GM19023 (cell line): Measurements from ENCODE around the gene SATB2.

Experiments
- ATAC-seq: cut with Tn5 transposase; IDR thresholded peaks from one replicate; pipeline ENCODE4 v1.9.1; 2021; ENCODE audit warnings: mild to moderate bottlenecking, moderate library complexity; ENCODE audit not compliant: unreplicated experiment

SATB2 gene

DNA sequence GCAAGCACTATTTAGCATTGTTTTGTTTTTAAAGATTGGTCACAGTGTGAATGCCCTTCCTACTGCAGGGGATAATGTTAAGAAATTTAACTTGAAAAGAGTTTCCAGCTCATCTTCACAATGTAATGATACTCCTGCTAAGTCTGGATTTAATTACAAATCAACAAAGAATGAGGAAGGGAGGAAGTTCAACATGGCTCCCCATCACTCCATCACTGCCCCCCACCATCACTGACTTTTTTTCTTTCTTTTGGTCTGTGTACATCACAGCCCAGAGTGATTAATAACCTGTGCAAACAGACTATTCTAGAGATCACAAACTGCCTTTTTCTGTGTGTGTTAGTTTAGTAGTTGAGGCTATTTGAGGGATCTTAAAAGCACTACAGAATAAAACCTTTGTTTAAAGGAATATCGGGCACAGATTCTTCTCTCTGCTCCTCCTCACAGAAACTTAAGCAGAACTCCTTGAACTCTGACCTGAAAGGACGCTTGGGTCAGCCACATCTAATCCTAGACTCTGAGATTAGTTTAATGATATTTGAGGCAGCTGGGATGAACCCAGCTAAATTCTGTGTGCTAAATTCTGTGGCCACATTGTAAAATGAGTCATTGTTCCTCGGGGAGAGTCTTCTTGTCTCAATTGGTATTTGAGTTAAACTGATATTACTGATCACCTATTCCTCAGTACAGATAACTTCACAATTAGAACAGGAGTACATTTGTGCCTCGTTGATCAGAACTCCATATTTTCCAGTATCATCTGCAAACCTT, 47.8 kb downstream of the SATB2 start:
- no peak for ATAC-seq

DNA sequence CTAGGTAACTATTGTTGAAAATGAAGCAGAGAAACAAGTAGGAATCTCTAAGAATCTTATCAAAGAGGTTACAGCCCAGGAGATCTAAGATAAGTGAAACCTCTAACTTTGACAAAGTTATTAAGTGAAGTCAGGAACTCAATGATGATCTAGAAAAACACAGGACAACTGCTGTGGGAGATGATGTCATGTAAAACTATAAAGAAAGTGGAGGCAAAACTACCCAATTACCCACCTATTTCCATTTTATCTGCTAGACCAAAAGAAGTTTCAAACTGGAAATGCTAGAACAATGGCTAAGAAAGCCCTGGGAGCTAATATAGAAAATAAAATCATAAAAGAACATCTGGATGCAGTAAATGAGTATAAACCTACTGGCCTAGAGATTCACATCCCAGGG, 50.3 kb downstream of the SATB2 start:
- no peak for ATAC-seq

DNA sequence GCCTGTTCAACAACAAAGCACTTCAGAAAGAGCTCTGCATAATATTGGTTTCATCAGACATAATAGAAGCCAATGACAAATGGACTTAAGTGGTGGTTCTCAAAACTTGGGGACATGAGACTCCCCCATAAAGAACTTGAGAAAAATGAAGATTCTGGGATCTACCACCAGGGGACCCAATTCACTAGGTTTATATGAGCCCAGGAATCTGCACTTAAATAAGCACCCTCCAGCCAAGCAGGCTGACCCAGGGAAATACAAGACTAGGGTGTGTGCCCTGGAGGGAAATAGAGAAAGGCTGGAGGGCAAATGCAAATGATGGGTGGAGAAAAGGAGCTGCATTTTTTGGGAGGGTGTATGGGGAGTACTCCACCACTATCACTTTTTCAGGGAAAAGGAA, 52.5 kb downstream of the SATB2 start:
- ATAC-seq = no peak

DNA sequence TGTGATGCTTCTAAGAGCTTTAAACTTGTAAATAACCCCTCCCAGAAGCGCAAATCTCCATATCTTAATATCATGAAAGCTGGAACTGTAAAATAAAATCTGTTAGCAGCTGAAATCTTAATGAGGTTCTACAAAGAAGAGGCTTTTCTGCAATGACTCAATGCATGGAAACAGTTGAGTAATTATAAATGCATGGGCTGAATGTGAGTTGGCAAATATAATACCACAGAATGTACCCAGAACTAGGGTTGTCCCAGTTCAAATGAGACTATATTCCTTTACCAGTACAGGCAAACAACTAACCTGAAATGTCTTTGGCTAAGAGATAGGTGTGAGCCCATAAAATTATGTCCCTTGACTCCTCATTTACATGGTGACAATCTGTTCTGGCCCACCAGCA, 52.9 kb downstream of the SATB2 start:
- no peak for ATAC-seq

DNA sequence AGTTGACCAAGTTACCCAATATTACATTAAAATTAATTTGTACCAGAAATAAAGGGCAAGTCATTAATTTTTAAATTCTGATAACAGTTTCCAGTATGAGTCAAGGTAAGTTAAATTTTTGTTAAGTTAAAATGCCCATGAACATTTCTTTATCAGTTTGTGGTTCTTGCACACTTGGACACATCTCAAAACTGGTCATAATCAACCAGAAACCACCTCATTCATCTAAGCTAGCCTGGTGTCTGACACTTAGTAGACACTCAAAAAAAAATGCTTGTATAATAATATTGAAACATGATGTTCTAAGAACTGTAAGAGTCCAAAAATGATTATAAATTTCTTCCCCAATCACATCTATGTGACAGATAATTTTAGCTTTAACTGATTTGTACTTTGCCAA, 62.4 kb downstream of the SATB2 start:
- ATAC-seq = no peak

DNA sequence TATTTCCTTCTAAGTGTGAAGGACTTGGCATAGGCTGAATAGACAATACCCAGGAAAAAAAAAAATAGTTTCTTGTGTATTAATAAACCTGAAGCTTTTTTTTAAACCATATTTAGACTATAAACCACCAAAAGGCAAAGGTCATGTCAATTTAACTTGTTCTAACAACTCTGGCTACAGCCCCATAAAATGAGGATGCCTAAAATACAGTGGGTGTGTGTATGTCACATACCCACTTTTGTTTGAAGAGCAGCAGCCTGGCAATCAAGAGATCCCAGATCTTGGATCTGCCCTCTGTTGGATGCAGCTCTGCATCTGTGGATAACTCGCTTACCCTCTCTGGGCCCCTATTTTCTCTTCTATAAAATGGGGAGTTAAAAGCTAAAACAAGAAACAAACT, 65.4 kb downstream of the SATB2 start:
- ATAC-seq = no peak

DNA sequence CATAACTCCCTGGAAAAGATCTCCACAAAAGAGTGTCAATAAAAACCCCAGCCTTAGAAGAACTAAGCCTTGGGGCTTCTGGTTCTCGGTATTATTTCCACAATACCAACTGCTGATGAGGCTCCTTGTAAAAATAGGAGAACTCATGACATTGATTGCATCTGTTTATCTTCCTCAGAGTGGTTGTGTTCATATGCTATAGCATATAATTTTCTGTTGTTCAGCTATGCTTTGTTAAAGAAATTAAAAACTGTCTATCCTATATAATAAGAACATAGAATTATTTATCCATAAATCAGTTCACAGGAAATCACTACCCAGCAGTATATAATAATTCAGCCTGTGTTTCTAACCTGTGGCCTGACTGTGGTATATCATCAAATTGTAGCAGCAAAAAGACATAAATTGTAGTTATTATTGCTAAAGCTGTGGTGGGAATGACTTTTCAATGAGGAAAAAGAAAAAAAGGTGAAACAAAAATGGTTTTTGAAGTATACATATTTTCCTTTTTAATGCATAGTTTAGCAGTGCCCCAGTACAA, 68.9 kb downstream of the SATB2 start:
- ATAC-seq = no peak

DNA sequence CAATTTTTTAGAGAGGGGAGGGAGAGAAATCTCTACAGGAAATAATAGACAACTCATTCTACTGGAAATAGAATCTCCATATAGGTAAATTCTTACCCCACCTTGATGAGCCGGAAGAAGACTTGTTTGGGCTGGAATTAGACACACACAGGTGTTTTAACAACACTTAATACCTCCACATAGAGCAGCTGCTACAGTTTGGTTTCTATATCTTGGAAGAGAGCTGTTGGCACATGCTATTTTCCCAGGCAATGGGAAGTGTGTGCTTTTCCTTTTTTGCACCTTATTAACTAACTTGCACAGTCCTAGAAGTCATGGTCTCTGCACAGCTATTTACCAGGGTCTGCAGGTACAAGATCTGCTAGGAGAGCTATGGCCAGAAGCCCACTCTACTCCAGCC, 73.7 kb downstream of the SATB2 start:
- no peak for ATAC-seq

DNA sequence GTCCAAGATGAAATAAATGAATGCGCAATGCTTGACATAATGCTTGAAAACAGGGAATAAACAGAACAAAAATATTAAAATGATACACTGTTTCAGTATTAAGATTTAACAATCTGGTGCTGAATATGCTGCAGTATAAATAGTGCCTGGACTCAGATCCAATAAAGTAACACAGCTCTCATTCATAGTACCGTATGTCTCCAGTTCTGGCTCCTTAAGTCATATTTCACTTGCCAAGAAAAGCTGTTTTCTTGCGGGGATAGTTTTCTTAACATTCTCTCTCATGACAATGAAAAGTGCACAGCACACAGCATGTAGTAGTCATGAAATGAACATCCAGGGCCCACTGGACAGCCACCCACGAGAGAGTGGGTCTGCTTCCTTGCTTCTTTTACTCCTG, 74.7 kb downstream of the SATB2 start:
- ATAC-seq = no peak

DNA sequence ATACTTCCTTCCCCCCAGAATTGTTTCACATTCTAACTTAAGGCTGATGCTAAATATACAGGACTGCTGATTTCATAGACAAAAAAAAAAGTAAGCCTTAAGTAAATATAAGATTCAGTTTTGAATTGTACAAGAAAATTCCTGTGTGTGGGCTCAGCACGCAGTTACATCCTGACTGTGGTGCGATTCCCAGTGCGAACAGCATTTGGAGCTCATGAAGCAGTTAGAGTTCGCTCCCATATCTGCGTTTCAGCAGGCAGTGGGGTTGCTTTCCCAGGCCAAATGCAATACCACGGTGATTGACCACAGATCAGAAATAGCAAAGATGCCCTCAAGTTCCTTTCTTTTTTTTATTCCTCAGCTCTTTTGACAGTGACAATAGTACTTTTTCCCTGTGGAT, 75.6 kb downstream of the SATB2 start:
- ATAC-seq = no peak

DNA sequence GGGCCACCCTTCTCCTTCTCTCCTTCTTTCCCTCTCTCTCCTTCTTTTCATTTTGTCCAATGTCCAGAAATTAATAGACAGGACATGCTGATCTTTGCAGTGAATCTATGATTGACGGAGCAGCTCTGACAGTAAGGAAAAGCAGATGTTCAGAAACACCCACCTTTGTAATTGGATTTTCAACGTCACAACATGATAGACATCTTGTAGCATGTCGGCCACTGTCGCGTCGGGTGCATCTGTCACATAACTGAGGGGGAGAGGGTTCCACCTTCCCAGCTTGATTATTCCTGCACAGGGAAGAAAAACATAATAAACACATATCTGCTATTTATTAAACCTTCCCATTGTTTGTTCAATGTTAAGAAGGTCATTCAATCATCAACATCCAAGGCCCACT, 76.2 kb downstream of the SATB2 start:
- no peak for ATAC-seq

DNA sequence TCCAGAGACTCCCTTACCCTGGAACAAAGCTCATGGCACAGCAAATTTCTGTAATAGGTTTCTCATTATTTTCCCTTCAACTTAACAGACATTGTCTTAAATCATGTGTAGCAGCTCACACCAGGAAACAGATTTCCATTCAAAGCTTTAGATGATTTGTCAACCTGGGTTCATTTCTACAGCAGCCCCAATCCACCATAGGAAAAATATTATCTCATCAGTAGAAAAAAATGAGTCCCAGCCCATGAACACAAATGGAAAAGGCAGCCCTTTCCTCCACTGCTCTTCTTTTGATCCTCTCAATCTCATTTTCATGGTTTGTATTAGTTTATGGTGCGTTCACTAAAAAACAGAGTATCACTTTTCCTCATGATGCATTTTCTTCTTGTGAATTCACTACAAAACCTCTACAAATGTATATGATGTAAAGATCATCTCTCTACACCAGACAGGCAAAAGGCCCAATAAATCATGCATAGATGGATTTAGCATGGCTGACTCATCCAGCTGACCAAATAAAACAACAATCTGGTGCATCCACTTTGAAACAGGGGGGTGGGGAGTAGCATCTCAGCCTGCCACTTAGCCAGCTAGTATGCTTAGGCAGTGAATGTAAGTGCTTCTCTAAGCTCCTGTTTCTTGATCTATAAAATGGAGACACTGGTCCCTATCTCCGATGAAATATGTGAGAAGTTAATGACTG, 78.6 kb downstream of the SATB2 start:
- ATAC-seq = no peak

DNA sequence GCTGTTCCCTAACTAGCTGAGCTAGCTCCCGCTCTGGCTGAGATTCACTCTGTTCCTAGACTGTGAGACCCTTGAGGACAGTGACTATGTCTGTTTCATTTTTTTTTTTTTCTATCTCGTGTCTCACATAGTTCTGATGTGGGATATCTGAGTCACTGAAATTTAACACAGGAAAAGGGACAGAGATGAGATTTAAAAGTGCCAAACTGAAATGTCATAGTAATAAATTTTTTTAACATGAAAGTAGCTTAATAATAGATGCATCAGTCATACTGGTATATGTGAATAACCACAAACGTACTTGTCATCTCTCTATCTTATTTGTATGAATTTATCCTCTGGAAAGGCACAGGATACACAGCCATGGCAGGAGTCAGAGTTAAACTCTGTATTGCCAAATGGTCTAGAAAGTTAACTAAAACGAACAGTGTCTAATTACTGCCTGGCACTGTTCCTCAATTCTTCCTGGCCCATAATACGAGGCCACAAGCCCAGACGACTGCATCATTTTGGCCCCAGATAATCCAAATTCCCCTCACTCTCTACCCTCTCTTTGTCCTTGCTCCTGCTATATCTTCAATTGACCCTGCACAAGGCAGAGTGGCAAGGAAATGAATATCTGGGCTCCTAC, 87.5 kb downstream of the SATB2 start:
- no peak for ATAC-seq

DNA sequence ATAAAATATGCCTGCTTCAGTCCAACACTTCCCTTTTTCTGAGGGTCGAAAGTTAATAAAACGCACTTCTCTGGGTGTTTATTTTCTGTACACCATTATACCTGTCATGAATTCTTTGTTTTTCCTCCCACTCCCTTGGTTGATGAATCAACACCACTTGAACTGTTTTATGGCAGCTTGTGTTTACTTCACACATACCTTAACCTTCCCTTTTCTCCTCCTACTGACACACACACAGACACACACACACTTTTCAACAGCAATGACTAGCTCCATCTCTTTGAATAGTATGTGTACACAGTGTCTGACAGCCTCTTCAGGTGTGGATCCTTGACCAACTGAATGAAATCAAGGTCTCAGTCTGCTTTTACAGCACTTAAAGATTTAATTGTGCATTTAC, 91.3 kb downstream of the SATB2 start:
- no peak for ATAC-seq

DNA sequence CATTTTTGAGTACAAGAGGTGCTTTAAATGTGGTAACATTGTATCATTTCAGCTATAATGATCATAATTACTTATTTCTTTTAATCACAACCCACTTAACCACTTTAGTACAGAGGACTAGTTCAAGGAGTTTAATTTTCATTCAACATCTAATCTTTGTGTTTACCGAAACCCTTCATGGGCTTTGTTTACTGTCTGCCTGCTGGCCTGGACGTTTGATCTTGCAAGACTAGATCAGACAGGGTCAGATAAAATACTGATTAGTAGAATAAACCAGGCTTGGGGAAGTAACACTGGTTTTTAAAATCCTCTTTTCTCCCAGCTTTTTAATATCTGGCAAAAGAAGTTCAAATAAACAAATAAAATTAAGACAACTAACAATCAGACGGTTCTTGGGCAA, 93.6 kb downstream of the SATB2 start:
- ATAC-seq = no peak

DNA sequence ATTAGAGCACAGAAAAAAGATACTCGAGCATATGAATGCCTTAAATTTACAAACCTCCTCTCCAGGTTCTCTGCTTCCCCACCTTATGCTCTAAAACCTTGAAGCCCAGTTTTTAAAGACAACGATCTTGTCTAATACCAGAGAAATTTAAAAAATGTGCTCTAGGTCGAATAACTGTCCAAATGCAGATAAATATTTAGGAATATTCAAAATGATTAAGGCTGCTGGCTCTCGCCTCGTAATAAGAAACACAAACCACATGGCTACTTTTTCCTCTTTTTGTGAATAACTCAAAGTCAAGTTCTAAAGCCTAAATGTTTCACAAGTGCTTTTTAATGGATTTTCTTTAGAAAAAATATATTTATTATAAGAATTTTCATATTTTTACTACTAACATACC, 101.3 kb downstream of the SATB2 start:
- ATAC-seq = no peak

DNA sequence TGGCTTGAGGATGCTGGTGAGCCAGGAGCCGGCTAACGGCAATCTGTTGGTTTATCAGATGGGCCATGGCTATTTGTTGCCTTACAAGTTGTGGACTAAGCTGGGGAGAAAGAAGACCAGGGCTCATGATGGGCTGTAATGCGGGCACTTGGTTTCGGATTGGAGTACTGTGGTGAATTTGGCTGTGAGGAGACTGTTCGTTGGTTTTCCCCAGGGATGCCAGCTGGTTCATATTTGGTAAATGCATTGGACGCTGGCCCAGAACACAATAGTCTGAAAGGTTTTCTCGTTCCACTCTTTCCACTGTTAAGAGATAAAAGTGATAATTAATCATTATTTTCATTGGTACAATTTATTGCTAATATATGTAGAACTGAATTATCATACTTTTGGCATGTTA, 108.9 kb downstream of the SATB2 start:
- no peak for ATAC-seq

DNA sequence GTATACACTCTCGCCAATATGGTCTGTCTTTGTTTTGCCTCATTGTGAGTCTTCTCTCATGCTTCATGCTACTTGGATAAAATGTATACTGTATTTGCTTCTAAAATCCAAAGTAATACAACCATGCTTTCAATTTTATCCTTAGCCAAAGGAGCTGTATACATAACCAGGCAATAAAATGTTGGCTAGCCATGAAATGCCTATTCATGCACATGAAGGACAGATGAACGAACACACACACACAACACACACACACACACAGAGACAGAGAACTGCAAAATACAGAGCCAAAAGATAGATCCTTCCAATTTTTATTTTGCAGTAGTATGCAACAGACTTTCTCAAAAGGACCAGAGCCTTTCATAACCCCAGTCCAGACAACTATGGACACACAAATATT, 113.7 kb downstream of the SATB2 start:
- ATAC-seq = no peak

DNA sequence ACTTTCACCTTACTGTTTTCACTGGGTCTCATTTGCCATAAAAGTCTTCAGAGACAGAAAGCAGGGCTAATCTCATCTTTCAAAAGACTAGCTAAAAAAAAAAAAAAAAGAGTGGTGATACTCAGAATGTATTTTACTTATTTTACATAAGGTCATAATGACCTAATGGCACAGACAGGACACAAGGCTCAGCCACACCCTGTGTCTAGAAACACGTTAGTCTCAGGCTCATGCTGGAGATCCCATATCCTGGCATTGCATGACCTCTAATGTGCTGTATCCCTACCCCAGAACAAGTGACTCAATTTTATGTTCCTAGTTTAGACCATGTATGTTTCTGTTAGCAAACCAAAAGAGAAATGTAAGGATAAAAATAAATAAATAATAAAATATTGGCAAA, 115.4 kb downstream of the SATB2 start:
- no peak for ATAC-seq

DNA sequence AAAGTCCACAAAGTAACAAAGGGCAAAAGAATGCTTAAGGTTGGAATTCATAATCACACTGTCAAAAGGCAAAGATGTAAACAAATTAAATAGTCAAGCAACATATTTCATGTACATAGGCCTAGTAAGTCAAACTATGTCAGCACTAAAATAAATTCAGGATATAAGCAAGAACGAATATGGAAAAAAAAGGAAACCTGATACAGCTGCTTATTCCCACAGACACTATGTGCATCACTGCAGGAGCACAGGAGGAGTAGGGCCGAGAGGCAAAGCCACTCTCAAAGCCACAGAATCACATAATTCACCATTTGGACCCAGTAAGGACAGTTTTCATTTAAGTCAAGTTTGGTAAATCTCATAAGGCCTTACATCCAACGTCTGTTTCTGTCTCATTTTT, 116.6 kb downstream of the SATB2 start:
- ATAC-seq = no peak

DNA sequence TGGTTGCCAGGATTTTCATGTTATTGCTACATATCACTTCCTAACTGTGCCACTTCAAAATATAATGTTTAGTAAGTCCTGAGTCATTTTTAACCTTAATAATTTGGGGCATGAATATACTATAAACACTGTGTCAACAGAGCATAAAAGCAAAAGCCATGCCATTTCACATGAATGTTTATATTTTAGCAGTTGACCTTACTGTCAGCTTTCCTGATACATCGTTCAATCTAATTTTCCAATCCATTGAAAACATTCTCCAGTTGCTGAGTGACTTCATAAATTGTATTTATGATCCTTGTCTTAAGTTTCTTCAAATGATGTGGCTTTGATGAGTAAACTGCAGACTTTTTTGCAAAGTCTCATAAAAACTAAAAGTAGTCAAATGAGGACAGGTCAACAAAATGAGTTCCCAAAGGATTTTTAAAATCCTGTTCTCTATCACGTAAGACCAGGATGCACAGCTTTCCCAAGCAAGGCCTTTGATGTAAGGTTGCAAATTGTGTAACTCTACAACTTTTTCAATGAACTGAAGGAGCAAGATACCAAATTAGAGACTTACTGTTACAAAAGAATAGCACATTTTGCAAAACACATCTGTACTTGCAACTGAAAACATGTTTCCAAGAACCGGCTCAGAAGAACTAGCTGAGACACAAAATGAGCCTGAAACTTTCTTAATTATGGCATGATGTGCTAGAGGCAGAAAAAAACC, 117.7 kb downstream of the SATB2 start:
- ATAC-seq = no peak
